Stimulated activated CD8-positive, alpha-beta memory T cell treated with anti-CD3 and anti-CD28 coated beads, Interleukin-4, amount 100 ng/mL, for 24 hours (primary cell): Measurements from ENCODE around the gene LRIT1.

Experiments
- DNase-seq: peaks from one replicate; pipeline ENCODE4 v3.0.0-alpha.2; 2020; ENCODE audit warnings: low read depth

LRIT1 gene

DNA sequence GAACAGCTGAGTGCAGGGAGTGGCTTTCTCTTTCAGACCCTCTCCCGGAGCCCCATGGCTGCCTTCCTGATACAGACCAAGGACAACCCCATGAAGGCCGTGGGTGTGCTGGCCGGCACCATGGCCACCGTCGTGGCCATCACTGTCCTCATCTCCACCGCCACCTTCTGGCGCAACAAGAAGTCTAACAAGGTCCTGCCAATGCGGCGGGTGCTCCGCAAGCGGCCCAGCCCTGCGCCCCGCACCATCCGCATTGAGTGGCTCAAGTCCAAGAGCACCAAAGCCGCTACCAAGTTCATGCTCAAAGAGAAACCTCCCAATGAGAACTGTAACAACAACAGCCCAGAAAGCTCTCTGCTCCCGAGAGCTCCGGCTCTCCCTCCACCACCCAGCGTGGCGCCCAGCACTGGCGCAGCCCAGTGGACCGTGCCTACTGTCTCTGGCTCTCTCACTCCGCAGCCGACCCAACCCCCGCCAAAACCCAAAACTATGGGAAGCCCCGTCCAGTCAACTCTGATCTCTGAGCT is 27.2 kb downstream of the LRIT1 start:
- no peak for DNase-seq

DNA sequence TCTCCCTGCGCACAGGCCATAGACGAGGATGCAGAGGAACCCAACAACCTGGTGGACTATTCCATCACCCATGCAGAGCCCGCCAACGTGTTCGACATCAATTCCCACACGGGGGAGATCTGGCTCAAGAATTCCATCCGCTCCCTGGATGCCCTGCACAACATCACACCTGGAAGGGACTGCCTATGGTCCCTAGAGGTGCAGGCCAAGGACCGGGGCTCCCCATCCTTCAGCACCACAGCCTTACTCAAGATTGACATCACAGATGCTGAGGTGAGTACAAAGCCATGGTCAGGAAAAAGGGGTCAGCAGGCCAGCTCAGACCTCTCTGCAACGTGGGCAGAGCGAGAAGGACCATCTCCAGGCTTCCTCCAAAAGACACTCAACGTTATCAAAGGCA is 28.3 kb downstream of the LRIT1 start:
- DNase-seq = no peak

DNA sequence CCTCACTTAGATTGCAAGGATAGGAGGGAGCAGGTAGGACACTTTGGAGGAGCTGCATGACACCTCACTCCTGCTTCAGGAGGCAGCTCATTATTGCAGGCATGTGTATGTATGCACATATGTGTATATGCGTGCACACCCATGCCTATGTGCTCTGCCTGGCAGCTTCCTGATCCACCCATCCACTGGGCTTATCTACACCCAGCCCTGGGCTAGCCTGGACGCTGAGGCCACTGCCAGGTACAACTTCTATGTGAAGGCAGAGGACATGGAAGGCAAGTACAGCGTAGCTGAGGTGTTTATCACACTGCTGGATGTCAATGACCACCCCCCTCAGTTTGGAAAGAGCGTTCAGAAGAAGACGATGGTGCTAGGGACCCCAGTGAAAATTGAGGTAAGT is 29.3 kb downstream of the LRIT1 start:
- no peak for DNase-seq

DNA sequence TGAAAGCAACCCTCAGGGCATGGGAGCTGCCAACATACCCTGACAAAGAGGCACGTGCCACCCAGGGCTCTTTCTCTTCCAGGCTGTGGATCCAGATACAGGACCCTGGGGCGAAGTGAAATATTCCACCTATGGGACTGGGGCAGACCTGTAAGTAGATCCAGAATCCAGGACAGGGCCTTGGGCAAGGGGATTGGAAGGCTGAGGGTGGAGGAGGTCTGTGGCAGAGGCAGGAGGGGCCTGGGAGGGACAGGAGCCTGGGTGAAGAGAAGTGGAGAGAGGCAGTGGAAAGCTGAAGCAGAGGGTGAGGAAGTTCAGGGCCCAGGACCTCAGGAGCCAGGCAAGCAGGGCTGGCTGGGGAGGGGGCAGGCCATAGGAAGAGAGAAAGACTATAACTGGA is 29.8 kb downstream of the LRIT1 start:
- no peak for DNase-seq

DNA sequence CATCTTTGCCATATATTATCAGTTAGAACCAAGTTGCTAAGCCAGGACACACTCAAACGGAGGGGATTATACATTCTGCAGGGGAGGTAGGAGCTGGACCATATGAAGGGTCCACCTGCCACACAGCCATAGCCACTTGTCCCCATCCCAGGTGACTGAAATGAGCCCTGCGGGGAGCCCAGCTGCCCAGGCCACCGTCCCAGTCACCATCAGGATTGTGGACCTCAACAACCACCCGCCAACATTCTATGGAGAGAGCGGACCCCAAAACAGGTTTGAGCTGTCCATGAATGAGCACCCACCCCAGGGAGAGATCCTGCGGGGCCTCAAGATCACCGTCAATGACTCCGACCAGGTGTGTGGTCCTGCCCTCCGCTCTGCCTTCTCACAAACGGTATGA is 33.3 kb downstream of the LRIT1 start:
- DNase-seq = no peak

DNA sequence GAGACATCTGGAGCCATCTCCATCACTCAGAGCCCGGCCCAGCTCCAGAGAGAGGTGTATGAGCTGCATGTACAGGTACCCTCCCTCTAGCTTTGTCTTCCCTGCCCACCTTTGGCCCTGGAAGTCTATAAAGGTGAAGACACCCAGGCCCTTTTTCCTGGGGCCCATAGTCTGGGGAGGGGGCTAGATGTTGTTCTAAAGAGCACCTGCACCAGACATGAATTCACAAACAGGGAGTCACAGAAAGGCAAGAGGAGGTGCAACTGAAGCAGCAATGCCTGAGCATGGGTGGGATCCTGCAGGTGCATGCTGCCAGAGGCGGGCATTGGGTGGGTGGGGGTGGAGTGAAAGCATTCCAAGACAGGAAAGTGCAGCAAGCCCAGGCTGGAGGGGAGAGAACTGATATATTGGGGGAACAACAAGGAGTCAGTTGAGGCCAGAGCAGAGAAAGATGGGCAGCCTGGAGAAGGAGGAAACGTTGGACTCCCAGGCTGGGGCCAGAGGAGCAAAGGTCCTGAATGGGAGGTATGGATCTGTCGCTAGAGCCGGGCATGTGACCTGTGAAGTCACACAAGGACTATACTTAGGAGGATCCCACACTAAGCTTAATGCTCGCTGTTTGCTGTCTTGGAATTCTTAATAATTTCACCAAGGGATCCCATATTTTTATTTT is 35.4 kb downstream of the LRIT1 start:
- no peak for DNase-seq

DNA sequence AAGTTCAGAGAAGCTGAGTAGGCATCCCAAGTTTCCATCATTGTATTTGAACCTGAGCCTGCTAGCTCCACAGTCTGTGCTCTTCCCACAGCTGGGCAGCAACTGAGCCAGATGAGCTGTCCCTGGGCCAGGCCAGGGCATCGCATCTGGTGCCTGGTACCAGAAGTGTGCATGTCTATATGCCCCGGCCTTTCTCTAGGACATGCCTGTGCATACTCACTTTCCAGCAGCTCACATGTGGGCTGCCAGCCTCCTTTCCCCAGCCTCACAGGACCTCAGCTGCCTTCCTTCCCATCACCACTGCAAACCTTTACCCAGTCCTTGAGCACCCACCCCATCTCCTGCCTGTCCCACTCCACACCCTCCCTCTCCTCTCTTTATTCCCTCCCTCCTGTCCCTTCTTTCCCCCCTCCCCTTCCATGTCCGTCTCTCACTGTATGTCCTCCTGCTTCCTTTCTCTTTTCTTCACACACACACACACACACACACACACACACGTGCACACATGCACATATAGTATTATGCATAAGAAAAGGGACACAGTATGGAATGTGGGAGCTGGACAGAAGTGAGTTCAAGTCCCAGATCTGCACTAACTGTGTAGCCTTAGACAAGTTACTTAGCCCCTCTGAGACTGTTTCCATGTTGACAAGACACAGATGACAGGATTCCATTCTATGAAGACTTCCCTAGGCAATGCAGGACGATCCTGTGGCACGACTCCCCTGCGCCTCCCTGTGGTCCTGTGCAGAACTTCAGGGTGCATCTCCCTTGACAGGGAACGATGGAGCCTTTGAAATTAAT is 36.1 kb downstream of the LRIT1 start:
- DNase-seq = peak; percentile 50

DNA sequence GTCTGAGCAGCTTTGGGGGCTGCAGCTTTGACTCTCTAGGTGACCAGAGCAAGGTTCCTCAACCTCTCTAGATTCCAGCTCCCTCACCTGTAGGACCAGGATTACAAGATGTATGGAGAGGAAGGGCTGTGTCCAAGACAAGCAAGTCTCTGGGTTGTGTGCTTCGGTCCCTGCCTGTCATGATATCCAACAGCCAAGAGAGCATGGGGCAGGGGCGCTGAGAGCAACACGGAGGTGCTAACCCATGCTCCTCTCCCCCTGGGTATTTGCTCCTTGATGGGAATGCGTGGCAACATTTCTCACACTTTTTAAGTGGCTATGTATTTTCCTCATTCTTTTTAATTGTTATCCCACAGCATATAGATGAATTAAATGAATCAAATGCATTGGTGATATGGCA is 36.7 kb downstream of the LRIT1 start:
- DNase-seq = no peak

DNA sequence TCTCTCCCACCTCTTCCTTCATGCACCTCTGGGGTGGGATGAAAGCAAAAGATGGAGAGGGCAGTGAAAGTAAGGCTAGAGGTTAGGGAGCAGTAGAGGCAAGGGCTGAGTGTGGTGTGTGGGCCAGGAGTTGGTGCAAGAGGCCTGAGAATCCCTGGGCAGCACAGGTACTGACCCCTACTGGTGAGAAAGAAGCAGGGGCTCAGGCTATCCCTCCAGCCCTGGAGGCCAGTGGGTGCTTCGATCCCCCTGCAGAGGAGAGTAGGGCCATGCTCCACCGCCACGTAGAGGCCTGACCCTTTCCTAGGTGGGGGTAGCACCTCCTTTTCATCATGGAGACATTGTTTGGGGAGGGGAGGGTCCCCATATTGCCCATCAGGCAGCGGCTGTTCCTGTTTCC is 37.2 kb downstream of the LRIT1 start:
- DNase-seq = no peak

DNA sequence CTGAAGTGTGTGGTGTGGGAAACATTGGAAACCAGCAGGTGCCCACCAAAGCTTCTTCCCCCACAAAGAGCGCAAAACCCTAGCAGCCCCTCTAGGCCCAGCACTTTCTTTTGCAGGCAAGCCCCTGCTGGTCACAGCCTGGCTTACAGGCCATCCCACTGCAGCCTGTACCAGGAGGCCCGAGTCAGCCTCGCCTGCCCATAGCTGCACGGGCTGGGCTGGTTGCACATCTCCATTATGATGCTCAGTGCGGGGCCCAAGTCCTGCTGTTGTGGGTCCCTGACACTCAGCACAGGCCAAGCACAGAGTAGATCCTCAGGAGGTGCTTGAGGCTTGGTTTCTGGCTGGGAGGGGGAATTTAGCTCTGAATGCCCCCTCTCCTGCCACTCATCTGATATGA is 39.0 kb downstream of the LRIT1 start:
- DNase-seq = no peak

DNA sequence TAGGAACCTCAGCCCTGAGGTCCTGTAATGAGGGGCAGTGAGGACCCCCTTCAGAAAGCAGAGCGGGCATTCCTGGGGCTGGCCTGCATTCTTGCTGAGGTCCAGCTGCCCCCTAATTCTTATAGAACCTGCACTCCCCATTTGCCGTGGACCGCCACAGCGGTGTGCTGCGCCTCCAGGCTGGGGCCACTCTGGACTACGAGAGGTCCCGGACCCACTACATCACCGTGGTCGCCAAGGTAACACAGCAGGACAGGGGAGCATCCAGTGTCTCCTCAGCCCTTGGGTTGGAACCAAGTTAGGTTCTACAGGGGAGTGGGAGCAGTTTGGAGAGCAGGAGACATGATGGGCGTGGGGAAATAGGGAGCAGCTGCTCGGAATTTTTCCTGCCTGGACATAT is 39.7 kb downstream of the LRIT1 start:
- no peak for DNase-seq

DNA sequence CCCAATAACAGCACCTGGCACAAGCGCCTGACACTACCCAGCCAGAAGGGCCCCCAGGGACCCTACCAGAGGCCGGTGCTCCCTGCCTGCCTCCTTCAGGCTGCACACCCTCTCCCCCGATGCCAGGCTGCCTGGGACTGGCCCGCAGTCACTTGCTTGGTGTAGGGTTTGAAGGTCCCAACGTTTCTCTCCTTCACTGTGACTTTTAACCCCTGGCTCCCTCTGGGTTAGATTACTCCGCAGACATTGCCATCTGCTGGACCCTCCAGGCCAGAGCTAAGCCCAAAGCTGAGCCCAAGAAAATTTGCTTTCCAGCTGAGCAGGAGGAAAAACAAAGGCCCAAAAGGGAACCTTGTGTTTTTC is 40.1 kb downstream of the LRIT1 start:
- DNase-seq = no peak

DNA sequence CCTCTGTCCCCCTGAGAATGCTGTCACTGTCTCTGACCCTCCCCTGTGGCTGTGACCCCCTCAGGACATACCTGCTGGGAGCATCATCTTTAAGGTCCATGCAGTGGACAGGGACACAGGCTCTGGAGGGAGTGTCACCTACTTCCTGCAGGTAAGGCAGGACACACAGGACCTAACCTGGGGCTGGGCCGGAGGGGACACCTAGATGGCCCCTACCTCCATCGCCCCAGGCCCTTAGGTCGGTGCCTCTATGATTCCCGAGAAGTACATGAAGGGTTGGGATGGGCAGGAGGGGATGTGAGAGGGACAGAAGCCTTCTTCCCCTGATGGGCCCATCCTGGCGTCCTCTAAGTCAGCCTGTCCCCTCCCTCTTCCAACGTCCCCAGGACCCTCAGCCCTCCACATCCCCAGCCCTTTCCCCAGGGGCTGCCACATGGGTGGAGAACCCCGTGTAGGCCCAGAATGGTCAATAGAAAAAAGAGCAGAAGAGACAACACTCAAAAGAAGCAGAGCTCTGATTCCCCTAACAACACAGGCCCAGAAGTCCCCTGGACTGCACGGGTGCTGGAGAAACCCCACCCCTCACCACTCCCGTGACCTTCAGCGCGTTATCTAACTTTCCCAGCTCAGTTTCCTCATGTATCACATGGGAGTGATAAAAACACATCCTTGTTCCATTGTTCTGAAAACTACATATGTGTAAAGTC is 40.7 kb downstream of the LRIT1 start:
- no peak for DNase-seq

DNA sequence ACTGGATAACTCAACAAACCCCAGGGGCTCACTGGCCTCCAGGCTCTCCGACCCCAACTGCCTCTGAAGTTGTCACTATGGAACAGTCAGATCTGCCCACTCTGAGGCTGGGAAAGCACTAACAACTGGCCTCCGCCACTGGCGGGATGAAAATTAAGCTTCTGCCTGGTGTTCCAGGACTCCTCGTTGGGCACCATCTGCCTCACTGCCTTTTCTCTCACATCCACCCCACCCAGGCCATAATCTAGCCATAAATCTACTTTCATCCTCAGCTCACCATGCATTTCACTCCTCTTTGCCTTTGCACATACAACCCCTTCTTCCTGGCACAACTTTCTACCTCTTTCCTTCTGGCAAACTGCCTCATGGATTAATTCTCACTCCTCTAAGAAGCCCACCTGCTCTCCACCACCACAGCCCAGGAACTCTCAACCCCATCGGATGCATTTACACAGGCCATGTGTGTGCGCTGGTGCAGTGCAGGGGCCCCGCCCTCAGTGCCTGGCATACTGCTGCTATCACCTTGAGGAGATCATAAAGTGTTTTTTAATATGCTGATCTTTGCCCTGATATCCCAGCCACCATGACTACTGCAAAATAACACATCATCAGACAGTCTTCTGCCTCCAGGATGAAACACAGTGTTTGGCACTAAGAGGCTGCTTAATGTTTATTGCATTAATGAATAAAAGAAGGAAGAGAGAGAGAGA is 43.0 kb downstream of the LRIT1 start:
- DNase-seq = no peak

DNA sequence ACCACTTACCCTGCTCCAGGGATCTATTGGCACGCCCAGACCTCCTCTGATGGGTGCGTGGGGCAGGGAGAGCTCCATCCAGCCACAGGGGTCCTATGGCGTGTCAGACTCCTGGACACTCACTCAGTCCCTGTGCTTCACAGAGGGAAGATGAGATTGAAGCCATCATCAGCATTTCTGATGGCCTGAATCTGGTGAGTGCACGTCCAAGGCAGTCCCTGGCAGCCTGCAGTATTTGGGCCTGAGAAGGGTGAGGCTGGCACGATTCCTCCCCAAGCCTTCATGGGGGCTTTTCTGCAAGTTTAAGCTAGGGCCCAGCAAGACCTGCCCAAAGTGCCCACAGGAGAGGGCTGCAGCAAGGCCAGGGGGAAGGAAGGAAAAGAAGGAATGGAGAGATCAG is 43.7 kb downstream of the LRIT1 start:
- no peak for DNase-seq

DNA sequence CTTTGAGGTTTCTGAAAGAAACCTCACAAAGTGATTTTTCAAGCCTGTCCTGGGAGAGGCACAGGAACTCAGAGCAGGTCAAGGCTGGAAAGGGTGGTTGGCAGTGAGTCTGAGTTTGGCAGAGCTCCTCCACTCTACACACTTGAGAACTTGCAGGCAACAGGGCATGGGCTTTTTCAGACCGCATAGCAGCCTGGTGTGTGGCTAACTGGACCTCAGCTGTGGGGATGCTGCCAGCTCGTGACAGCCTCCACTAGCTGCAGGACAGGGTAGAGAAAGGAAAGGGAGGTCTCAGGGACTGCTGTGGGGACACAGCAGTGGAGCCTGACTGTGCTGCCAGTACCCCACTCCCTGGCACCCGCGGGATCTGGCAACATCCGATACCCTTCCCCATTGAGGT is 44.4 kb downstream of the LRIT1 start:
- DNase-seq = no peak

DNA sequence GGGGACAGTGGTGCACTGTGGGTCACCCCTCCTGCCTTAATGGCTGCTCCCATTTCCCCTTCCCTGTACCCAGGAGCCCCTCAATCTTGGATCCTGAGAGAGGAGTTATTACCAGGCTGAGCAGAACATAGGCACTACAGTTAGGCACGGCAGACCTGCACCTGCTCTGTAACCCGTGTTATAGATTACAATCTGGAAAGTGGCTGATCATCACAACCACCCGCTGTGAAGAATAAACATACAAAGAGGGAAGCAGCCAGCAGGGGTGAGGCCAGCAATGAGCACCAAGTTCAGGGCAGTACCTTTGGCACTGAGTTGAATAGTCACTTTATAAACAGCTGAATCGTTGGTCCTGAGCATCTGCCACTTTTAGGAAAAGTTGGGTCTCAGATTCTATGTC is 45.3 kb downstream of the LRIT1 start:
- DNase-seq = no peak

DNA sequence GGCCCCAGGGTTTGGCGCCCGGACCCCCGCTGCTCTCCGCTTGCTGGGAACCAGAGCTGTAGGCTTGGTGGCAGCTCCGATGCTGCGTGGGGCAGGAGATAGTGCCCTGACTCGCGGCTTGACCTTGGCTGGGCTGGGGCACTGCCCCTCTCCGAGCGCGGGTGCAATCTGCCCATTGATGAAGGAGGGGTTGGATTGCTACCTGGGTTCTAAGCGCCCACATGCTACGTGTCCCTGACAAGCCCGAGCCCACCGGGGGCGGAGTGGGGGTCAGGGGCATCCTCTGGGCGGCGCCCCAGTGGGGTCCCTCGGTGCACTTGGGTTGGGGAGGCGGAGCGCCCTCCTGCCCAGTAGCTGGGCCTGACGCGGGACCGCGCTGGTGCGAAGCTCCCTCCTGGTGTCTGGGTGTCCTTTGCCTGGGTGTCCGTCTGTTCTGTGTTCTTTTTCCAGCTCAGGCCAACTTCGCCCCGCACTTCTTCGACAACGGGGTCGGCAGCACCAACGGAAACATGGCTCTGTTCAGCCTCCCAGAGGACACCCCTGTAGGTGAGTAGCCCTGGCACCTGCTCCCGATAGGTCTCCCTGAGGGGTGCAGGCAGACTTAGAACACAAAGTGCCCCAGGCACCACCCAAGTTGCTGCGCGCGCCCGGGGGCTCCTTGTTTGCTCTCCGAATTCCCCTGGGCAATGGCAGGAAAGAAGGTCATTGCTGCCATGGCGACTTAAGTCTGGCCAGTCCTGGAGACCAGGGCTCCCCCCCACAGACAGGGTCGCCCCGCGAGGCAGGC is 46.1 kb downstream of the LRIT1 start:
- no peak for DNase-seq

DNA sequence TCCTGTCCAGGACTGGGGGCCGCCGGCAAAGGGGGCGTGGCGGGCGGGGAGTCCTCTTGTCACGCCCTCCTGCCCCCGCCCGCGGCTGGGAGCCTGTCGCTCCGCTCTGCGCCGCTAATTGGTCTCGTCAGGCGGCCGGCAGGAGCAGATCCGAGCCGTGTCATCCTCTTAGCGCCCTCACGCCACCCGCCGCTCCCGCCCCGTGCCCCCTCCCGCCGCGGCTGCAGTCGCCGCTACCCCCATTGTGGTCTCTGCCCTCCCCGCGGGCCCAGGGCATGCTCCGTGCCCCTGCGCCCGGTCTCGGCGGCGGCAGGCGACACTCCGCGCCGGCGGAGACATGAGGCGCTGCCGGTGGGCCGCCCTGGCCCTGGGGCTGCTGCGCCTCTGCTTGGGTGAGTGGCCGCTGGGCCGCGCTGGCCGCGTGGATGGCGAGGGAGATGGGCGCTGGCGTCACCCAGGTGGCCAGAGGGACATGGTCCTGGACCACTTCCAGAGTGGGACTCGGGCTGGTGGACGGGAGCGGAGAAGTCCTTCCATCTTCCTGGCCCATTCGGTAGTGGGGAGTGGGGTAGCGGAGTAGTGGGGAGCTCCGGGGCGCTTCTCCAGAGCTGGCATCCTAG is 46.8 kb downstream of the LRIT1 start, which contains the start of gene CDHR1:
TSS of gene CDHR1 (plus strand) at position 114 of the 620 bp plus-strand sequence. CDS start at position 338, 224 bp downstream.
- peak; percentile 50 for DNase-seq

DNA sequence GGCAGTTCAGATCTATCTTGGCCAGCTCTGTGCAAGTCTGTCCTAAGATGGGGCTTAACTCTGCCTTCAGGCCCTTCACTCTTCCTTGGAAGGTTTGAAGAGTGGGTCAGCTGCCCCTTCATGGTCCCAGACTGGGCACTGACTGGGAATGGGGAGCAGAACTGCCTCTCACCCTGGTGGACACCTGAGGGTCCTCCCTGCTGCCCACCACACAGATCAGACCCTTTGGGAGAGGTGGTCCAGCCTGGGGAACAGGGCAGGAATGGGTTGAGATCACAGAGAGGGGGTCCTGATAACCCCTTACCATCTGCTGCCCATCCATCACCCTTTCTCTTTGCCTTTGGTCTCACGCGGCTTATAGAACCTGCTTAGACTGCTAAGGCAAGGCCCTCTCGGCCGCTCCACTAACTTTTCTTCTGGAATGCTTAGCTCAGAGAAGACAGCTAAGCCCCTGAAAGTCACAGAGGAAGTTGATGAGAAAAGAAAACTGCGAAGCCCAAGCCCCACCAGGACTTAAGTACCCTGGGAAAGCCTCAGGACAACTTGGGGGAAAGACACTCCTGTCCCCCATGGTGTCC is 47.4 kb downstream of the LRIT1 start:
- DNase-seq = no peak

DNA sequence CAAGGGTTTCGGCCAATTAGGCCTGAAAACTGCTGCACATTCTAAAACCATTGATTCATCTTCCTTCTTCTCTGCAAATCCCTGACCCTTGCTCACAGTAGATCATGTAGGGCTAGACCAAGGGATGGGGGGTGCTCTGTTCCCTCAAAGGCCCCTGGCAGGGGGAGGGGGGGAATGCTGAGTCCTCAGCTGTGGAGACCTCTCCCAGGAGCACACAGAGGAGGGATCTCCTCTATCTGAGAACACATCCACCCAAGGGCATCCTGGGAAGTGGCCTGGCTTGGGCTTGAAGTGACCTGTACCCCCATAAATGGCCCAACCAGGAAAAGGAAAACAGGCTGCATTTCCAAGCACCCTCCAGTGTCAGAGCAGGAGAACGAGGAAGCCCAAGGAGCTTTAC is 48.0 kb downstream of the LRIT1 start:
- no peak for DNase-seq
